DOHH2 (cell line): Measurements from ENCODE around the gene PCSK7.

Experiments
- CTCF ChIP-seq: fragments of 200-600 bp; sonication (generic); IDR thresholded peaks from one replicate; pipeline ENCODE4 v1.5.1; 2014; ENCODE audit warnings: antibody characterized with exemption, mild to moderate bottlenecking, low read depth, low read length; ENCODE audit not compliant: poor library complexity, severe bottlenecking
- EZH2phosphoT487 ChIP-seq: fragments of 200-600 bp; sonication (generic); IDR thresholded peaks from 2 replicates; pipeline ENCODE4 v1.6.1; 2017; ENCODE audit warnings: borderline replicate concordance, mild to moderate bottlenecking, antibody characterized with exemption, low read length, moderate library complexity, mixed read lengths

- TF ChIP-seq CTCF (no peak), EZH2phosphoT487 (no peak)
These were observed 59.0 kb downstream of the PCSK7 start for GRCh38 chr11:117172724-117173421.
